DOHH2 (cell line): Measurements from ENCODE around the gene LRRC4B.

Experiments
- H3F3A ChIP-seq: fragments of 200-600 bp; sonication (generic), shearing (Covaris generic); 2 replicates; pipeline ENCODE4 v1.6.0; 2016; ENCODE audit warnings: antibody characterized with exemption, mild to moderate bottlenecking; ENCODE audit not compliant: control insufficient read depth, insufficient read depth
- H3K27ac ChIP-seq: fragments of 200-600 bp; sonication (generic); 2 replicates; pipeline ENCODE4 v1.5.1; 2014; ENCODE audit warnings: low read depth, mild to moderate bottlenecking, low read length, moderate library complexity
- H3K27me3 ChIP-seq: fragments of 200-600 bp; sonication (generic); 2 replicates; pipeline ENCODE4 v1.6.1; 2014; ENCODE audit warnings: mild to moderate bottlenecking, low read length, mixed read lengths; ENCODE audit not compliant: control insufficient read depth
- H3K36me3 ChIP-seq: fragments of 200-600 bp; sonication (generic); 2 replicates; pipeline ENCODE4 v1.6.1; 2014; ENCODE audit warnings: mild to moderate bottlenecking, low read length, moderate library complexity, mixed read lengths; ENCODE audit not compliant: control insufficient read depth
- H3K4me1 ChIP-seq: fragments of 200-600 bp; sonication (generic); 2 replicates; pipeline ENCODE4 v1.6.1; 2014; ENCODE audit warnings: mild to moderate bottlenecking, low read length, mixed read lengths; ENCODE audit not compliant: control insufficient read depth
- H3K4me2 ChIP-seq: fragments of 200-600 bp; sonication (generic); 2 replicates; pipeline ENCODE4 v1.6.0; 2014; ENCODE audit warnings: mild to moderate bottlenecking, low read length, moderate library complexity
- H3K4me3 ChIP-seq: fragments of 200-600 bp; sonication (generic); 2 replicates; pipeline ENCODE4 v1.5.1; 2014; ENCODE audit warnings: mild to moderate bottlenecking, low read length, mixed read lengths
- H3K79me2 ChIP-seq: fragments of 200-600 bp; sonication (generic); 2 replicates; pipeline ENCODE4 v1.6.1; 2014; ENCODE audit warnings: mild to moderate bottlenecking, low read length, mixed read lengths; ENCODE audit not compliant: control insufficient read depth
- H3K9me2 ChIP-seq: fragments of 200-600 bp; sonication (generic); replicated peaks from 2 replicates; pipeline ENCODE4 v1.6.1; 2014; ENCODE audit warnings: mild to moderate bottlenecking, low read length, mixed read lengths; ENCODE audit not compliant: control insufficient read depth
- H3K9me3 ChIP-seq: fragments of 200-600 bp; sonication (generic); 2 replicates; pipeline ENCODE4 v1.6.1; 2014; ENCODE audit warnings: antibody characterized with exemption, low read length, mixed read lengths; ENCODE audit not compliant: control insufficient read depth, insufficient read depth
- H4K20me1 ChIP-seq: fragments of 200-600 bp; sonication (generic); 2 replicates; pipeline ENCODE4 v1.6.0; 2014; ENCODE audit warnings: low read depth, mild to moderate bottlenecking, antibody characterized with exemption, low read length, moderate library complexity; ENCODE audit not compliant: control insufficient read depth, insufficient read depth
- EZH2phosphoT487 ChIP-seq: fragments of 200-600 bp; sonication (generic); IDR thresholded peaks from 2 replicates; pipeline ENCODE4 v1.6.1; 2017; ENCODE audit warnings: borderline replicate concordance, mild to moderate bottlenecking, antibody characterized with exemption, low read length, moderate library complexity, mixed read lengths
- TF ChIP-seq, protein P1 (sequence below): fragments of 200-600 bp; sonication (generic); IDR thresholded peaks from one replicate; pipeline ENCODE4 v1.5.1; 2014; ENCODE audit warnings: antibody characterized with exemption, mild to moderate bottlenecking, low read depth, low read length; ENCODE audit not compliant: poor library complexity, severe bottlenecking

The LRRC4B gene

DNA sequence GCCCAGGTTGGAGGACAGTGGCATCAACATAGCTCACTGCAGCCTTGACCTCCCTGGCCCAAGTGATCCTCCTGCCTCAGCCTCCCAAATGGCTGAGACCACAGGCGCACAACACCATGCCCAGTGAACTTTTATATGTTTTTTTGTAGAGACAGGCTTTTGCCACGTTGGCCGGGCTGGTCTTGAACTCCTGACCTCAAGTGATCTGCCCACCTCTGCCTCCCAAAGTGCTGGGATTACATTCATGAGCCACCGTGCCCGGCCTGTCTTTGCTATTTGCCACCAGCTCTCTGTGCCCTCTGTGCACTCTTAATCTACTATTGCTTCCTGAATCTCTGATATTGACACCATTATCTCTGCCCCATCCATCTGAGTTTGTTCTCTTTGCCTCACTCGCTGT is 34.3 kb upstream of the LRRC4B start:
- Histone ChIP-seq H3F3A (no peaks in the 10 kb centered on the region), H3K36me3 (no peaks in the 10 kb centered on the region), H3K27ac (no peak overlapping the region), H3K4me1 (no peaks in the 10 kb centered on the region), H3K4me2 (no peak overlapping the region), H3K4me3 (no peak overlapping the region), H4K20me1 (no peaks in the 10 kb centered on the region), H3K9me3 (no peaks in the 10 kb centered on the region), H3K9me2 (no peaks in the 10 kb centered on the region), H3K27me3 (peaks cover 10% of the 10 kb centered on the region; the same call in 1 of the 2 replicates), H3K79me2 (no peaks in the 10 kb centered on the region)
- TF ChIP-seq, protein P1, sequence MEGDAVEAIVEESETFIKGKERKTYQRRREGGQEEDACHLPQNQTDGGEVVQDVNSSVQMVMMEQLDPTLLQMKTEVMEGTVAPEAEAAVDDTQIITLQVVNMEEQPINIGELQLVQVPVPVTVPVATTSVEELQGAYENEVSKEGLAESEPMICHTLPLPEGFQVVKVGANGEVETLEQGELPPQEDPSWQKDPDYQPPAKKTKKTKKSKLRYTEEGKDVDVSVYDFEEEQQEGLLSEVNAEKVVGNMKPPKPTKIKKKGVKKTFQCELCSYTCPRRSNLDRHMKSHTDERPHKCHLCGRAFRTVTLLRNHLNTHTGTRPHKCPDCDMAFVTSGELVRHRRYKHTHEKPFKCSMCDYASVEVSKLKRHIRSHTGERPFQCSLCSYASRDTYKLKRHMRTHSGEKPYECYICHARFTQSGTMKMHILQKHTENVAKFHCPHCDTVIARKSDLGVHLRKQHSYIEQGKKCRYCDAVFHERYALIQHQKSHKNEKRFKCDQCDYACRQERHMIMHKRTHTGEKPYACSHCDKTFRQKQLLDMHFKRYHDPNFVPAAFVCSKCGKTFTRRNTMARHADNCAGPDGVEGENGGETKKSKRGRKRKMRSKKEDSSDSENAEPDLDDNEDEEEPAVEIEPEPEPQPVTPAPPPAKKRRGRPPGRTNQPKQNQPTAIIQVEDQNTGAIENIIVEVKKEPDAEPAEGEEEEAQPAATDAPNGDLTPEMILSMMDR, result no peak
- no peak for TF ChIP-seq EZH2phosphoT487

DNA sequence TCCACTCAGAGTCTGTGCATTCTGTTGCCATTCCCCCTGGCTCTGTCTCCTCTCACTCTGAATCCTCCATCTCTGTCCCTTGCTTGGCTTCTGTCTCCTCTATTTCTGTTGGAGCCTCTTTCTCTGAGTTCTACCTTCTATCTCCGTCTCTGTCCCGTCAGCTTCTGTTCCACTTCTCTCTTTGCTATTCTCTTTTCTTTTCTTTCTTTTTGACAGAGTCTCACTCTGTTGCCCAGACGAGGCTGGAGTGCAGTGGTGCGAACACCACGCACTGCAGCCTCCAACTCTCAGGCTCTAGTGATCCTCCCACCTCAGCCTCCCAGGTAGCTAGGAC is 33.8 kb upstream of the LRRC4B start:
- Histone ChIP-seq H3K9me3 (no peaks in the 10 kb centered on the region), H3K79me2 (no peaks in the 10 kb centered on the region), H3K27me3 (peaks cover 10% of the 10 kb centered on the region; the same call in 1 of the 2 replicates), H3K4me1 (no peaks in the 10 kb centered on the region), H4K20me1 (no peaks in the 10 kb centered on the region), H3K36me3 (no peaks in the 10 kb centered on the region), H3K4me2 (no peak overlapping the region), H3K9me2 (no peaks in the 10 kb centered on the region), H3K4me3 (no peak overlapping the region), H3K27ac (no peak overlapping the region), H3F3A (no peaks in the 10 kb centered on the region)
- TF ChIP-seq, protein P1, result no peak
- no peak for TF ChIP-seq EZH2phosphoT487

GRCh38 chr19:50601407-50602088 is 33.3 kb upstream of the LRRC4B start:
- Histone ChIP-seq H3K4me2 (no peak overlapping the region), H3K9me3 (no peaks in the 10 kb centered on the region), H3K4me3 (no peak overlapping the region), H4K20me1 (no peaks in the 10 kb centered on the region), H3K4me1 (no peaks in the 10 kb centered on the region), H3F3A (no peaks in the 10 kb centered on the region), H3K36me3 (no peaks in the 10 kb centered on the region), H3K79me2 (no peaks in the 10 kb centered on the region), H3K27ac (no peak overlapping the region), H3K9me2 (no peaks in the 10 kb centered on the region), H3K27me3 (peaks cover 10% of the 10 kb centered on the region; the same call in 1 of the 2 replicates)
- no peak for TF ChIP-seq EZH2phosphoT487
- TF ChIP-seq, protein P1, result no peak
